Heart left ventricle (tissue), 13 donors: ENCODE measurements around the gene LYPD1.

Experiments
- CTCF ChIP-seq, 12 donors: fragments of 200-600 bp; sonication (generic) in 4 of 12; IDR thresholded peaks; one replicate each; pipeline versions ENCODE4 v1.5.0 to v1.8.0; 2018 to 2022; ENCODE audit warnings: antibody characterized with exemption in 12 of 12, mild to moderate bottlenecking in 5 of 12
- POLR2A ChIP-seq, 2 donors: fragments of 450-650 bp; IDR thresholded peaks; one replicate each; pipeline ENCODE4 v1.6.1; 2017; ENCODE audit warnings: antibody characterized with exemption in 2 of 2, mild to moderate bottlenecking in 2 of 2, moderate library complexity in 2 of 2
- donor health status: ischemic (EF 13 %, LVEDD 7.1; RV severe dilation, severe dysfunction).
- donor health status: DM: no; HTN: yes; CAD: no.
- donor health status: DM: no; HTN: no; CAD: no.
- donor health status: ischemic (EF 25% LVEDD 6.9; RV normal size, moderate dysfunction).
- donor health status: ischemic (EF 25% LVEDD 5.7; RV mildly dilated, moderate dysfunction).
- donor health status: ischemic (EF 35%, LVEDD 5.7; RV mildly dilated, moderate dysfunction).
- donor health status: nonischemic (EF 11% LVEDD 7.7; RV severe dilation, severe dysfunction).
- donor health status: DM: yes; HTN: yes; CAD: no.
- donor health status: PGD.
- donor health status: ischemic (EF 29% LVEDD 5.4; RV normal size, mild dysfunction).
- donor health status: nonischemic (EF 23%, LVEDD 6.1; RV moderate dilation, normal function).

GRCh38 chr2:132715386-132716351 is 45.7 kb upstream of the LYPD1 start:
- no peak for TF ChIP-seq CTCF (IDR thresholded peaks at IDR 0.05)
- no peak for TF ChIP-seq POLR2A (IDR thresholded peaks at IDR 0.05)
